ENCODE measurements around the gene ENPP5.
"Not testable (repeated sequence)": the region's sequence is repeated elsewhere in the genome, so short reads cannot be mapped to it uniquely, and the experiment has no call there.

Gene ENPP5

GRCh38 chr6:46131291-46131690, 39.5 kb downstream of the ENPP5 start:
- TF ChIP-seq ZNF580 (tag by site-specific recombination; IDR thresholded peaks at IDR 0.05) = 0 out of 2 replicates have a peak, but pooled peaks have one; percentile 39
- peak; percentile 92 for TF ChIP-seq ZNF146 (tag by site-specific recombination; IDR thresholded peaks at IDR 0.05)
- H3K36me3 ChIP-seq (ENCODE audit: control insufficient read depth in 2 of 2, insufficient read depth in 1 of 2, low read length in 2 of 2); POLR2A ChIA-PET; H3K4me3 ChIP-seq (ENCODE audit: low read depth, low read length); H3K9me3 ChIP-seq (ENCODE audit: control insufficient read depth, insufficient read depth, low read depth, low read length); H3K27ac ChIP-seq (ENCODE audit: extremely low read depth, low read depth, low read length); H3K4me1 ChIP-seq (ENCODE audit: control insufficient read depth, insufficient read depth, low read length): not testable (repeated sequence)
- CTCF ChIA-PET = interaction anchor here (0.7 kb wide), 1 partner anchor 808 kb away, joined by 3 read pairs; no protein-coding TSS in a partner anchor

DNA sequence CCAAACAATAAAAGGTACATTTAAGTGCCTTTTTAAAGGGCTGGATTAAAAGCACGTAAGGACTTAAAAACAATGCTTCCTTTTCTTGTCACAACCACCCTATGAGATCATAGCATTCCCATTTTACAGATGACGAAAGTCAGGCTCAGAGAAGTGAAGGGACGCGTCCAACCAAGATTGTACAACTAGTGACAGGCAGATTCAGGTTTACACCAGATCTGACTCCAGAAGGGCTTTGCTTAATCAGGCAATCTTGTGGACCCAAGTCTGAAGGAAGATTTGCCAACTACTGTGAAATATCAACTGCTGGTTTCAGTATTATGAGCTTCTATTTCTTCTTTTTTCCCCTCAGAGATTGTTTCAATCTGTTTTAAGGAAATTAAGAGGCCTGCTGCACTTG, 40.1 kb downstream of the ENPP5 start:
- Histone ChIP-seq H3K4me3 (ENCODE audit: low read depth, low read length) (peak overlapping the region; percentile 88), H3K9me3 (ENCODE audit: control insufficient read depth, insufficient read depth, low read depth, low read length) (no peaks in the 10 kb centered on the region), H3K36me3 (ENCODE audit: control insufficient read depth in 2 of 2, insufficient read depth in 1 of 2, low read length in 2 of 2) (no peaks in the 10 kb centered on the region), H3K4me1 (ENCODE audit: control insufficient read depth, insufficient read depth, low read length) (no peaks in the 10 kb centered on the region), H3K27ac (ENCODE audit: extremely low read depth, low read depth, low read length) (no peak overlapping the region)
- TF ChIP-seq OSR2 (tag by site-specific recombination; IDR thresholded peaks at IDR 0.05) (no peak), KLF17 (tag by site-specific recombination; IDR thresholded peaks at IDR 0.05) (no peak), ZFP69B (tag by site-specific recombination; IDR thresholded peaks at IDR 0.05) (0 out of 2 replicates have a peak, but pooled peaks have one; percentile 33)
- ChIA-PET CTCF (interaction anchor here (0.7 to 3.3 kb wide), 3 partner anchors 40 to 807 kb away, joined by 3 to 14 read pairs (median 4); no protein-coding TSS in a partner anchor), POLR2A (interaction anchor here (0.7 kb wide), 1 partner anchor 55 kb away, joined by 4 read pairs; no protein-coding TSS in a partner anchor)

- Histone ChIP-seq H3K36me3 (ENCODE audit: control insufficient read depth in 2 of 2, insufficient read depth in 1 of 2, low read length in 2 of 2) (no peaks in the 10 kb centered on the region), H3K9me3 (ENCODE audit: control insufficient read depth, insufficient read depth, low read depth, low read length) (no peaks in the 10 kb centered on the region), H3K4me1 (ENCODE audit: control insufficient read depth, insufficient read depth, low read length) (no peaks in the 10 kb centered on the region), H3K27ac (ENCODE audit: extremely low read depth, low read depth, low read length) (peak within 1 kb of the TSS; percentile 46; the same call in 1 of the 2 replicates), H3K4me3 (ENCODE audit: low read depth, low read length) (peak within 1 kb of the TSS; percentile 88)
- ChIA-PET CTCF (interaction anchor here (0.5 to 3.3 kb wide), 8 partner anchors 39 to 955 kb away, joined by 3 to 14 read pairs (median 4); no protein-coding TSS in a partner anchor), POLR2A (interaction anchor here (0.6 to 1.8 kb wide), 9 partner anchors 9 to 217 kb away, joined by 3 to 12 read pairs (median 3); partner anchors contain the start of genes CLIC5 and ENPP5)
- TF ChIP-seq ZNF426 (tag by site-specific recombination; IDR thresholded peaks at IDR 0.05) = no peak
- no peak for TF ChIP-seq ZNF48 (tag by site-specific recombination; IDR thresholded peaks at IDR 0.05)
- TF ChIP-seq ZBTB10 (tag by site-specific recombination; IDR thresholded peaks at IDR 0.05) = peak; percentile 70; the same call in 1 of the 2 replicates
- TF ChIP-seq ZNF571 (tag by site-specific recombination; IDR thresholded peaks at IDR 0.05) = no peak
- TF ChIP-seq ZNF416 (tag by site-specific recombination; IDR thresholded peaks at IDR 0.05) = no peak
- TF ChIP-seq SP3 (tag by site-specific recombination; IDR thresholded peaks at IDR 0.05) = no peak
- TF ChIP-seq, protein P1, sequence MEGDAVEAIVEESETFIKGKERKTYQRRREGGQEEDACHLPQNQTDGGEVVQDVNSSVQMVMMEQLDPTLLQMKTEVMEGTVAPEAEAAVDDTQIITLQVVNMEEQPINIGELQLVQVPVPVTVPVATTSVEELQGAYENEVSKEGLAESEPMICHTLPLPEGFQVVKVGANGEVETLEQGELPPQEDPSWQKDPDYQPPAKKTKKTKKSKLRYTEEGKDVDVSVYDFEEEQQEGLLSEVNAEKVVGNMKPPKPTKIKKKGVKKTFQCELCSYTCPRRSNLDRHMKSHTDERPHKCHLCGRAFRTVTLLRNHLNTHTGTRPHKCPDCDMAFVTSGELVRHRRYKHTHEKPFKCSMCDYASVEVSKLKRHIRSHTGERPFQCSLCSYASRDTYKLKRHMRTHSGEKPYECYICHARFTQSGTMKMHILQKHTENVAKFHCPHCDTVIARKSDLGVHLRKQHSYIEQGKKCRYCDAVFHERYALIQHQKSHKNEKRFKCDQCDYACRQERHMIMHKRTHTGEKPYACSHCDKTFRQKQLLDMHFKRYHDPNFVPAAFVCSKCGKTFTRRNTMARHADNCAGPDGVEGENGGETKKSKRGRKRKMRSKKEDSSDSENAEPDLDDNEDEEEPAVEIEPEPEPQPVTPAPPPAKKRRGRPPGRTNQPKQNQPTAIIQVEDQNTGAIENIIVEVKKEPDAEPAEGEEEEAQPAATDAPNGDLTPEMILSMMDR (tag by site-specific recombination; IDR thresholded peaks at IDR 0.05) = no peak
- TF ChIP-seq YY1 (tag by site-specific recombination; IDR thresholded peaks at IDR 0.05) = no peak
- no peak for TF ChIP-seq ZFHX2 (tag by site-specific recombination; conservative IDR thresholded peaks at IDR 0.05)
- no peak for TF ChIP-seq GLI4 (tag by site-specific recombination; IDR thresholded peaks at IDR 0.05)
- no peak for TF ChIP-seq MYNN (tag by site-specific recombination; IDR thresholded peaks at IDR 0.05; ENCODE audit: borderline replicate concordance)
- TF ChIP-seq ZNF2 (tag by site-specific recombination; IDR thresholded peaks at IDR 0.05) = no peak
- TF ChIP-seq ZNF155 (tag by site-specific recombination; IDR thresholded peaks at IDR 0.05) = no peak
- no peak for TF ChIP-seq ZNF221 (tag by site-specific recombination; IDR thresholded peaks at IDR 0.05; ENCODE audit: borderline replicate concordance)
- TF ChIP-seq ZNF132 (tag by site-specific recombination; IDR thresholded peaks at IDR 0.05; ENCODE audit: borderline replicate concordance) = no peak
- TF ChIP-seq FEZF1 (tag by site-specific recombination; IDR thresholded peaks at IDR 0.05) = no peak
- peak; percentile 84 for TF ChIP-seq ZNF610 (tag by site-specific recombination; IDR thresholded peaks at IDR 0.05; ENCODE audit: borderline replicate concordance)
- TF ChIP-seq, protein P2, sequence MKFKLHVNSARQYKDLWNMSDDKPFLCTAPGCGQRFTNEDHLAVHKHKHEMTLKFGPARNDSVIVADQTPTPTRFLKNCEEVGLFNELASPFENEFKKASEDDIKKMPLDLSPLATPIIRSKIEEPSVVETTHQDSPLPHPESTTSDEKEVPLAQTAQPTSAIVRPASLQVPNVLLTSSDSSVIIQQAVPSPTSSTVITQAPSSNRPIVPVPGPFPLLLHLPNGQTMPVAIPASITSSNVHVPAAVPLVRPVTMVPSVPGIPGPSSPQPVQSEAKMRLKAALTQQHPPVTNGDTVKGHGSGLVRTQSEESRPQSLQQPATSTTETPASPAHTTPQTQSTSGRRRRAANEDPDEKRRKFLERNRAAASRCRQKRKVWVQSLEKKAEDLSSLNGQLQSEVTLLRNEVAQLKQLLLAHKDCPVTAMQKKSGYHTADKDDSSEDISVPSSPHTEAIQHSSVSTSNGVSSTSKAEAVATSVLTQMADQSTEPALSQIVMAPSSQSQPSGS (tag by site-specific recombination; IDR thresholded peaks at IDR 0.05; ENCODE audit: low read depth) = no peak
Observed at GRCh38 chr6:46129629-46130511, 40.9 kb downstream of the ENPP5 start, which contains the start of gene ENPP4. Gene ENPP4, plus strand, starts transcription at chr6:46129989. Its CDS starts 9,595 bp downstream, at chr6:46139584.

Measured in HEK293 (cell line).